Glutamatergic neuron (in vitro differentiated cells): ENCODE data around the gene BMS1. TPM values are rescaled to one million over a fixed set of nuclear protein-coding genes. Genes with fewer than 3 reads are reported as not detected.
"Not testable (repeated sequence)": the region's sequence is repeated elsewhere in the genome, so short reads cannot be mapped to it uniquely, and the experiment has no call there.

ENCODE experiments used
- DNase-seq: peaks from one replicate; pipeline ENCODE4 v3.0.0; 2022
- H3K27ac Mint-ChIP-seq: one replicate; pipeline ENCODE4 v1.8.0; 2020; ENCODE audit warnings: mild to moderate bottlenecking, mixed read lengths, inconsistent platforms; ENCODE audit not compliant: unreplicated experiment
- H3K27me3 Mint-ChIP-seq: one replicate; pipeline ENCODE4 v1.8.0; 2020; ENCODE audit warnings: mild to moderate bottlenecking, moderate library complexity, mixed read lengths, inconsistent platforms; ENCODE audit not compliant: unreplicated experiment
- H3K36me3 Mint-ChIP-seq: one replicate; pipeline ENCODE4 v1.8.0; 2020; ENCODE audit warnings: mild to moderate bottlenecking, mixed read lengths, inconsistent platforms; ENCODE audit not compliant: unreplicated experiment
- H3K4me1 Mint-ChIP-seq: one replicate; pipeline ENCODE4 v1.8.0; 2020; ENCODE audit warnings: mild to moderate bottlenecking, low read depth, mixed read lengths, inconsistent platforms; ENCODE audit not compliant: unreplicated experiment
- H3K4me3 Mint-ChIP-seq: one replicate; pipeline ENCODE4 v1.8.0; 2020; ENCODE audit warnings: mild to moderate bottlenecking, mixed read lengths, inconsistent platforms; ENCODE audit not compliant: unreplicated experiment
- H3K9me3 Mint-ChIP-seq: one replicate; pipeline ENCODE4 v1.8.0; 2020; ENCODE audit warnings: mild to moderate bottlenecking, moderate library complexity, mixed read lengths, inconsistent platforms; ENCODE audit not compliant: unreplicated experiment
- total RNA-seq: library from RNA; stranded (reverse); fragmentation: NEBNext Ultra II Directional; extraction: Animal tissue kit (Norgen Biotek cat#: 25700); gene quantifications from one replicate; pipeline ENCODE4 v1.2.1, GENCODE V29; 2021; ENCODE audit not compliant: unreplicated experiment
- TF ChIP-seq, protein P1 (sequence below): fragments of 200-600 bp; sonication (generic); IDR thresholded peaks from one replicate; pipeline ENCODE4 v1.5.0; 2021; ENCODE audit not compliant: partially characterized antibody, unreplicated experiment

Gene BMS1
- total RNA-seq, 1 donor from 2014 or later: 17.3 TPM

DNA sequence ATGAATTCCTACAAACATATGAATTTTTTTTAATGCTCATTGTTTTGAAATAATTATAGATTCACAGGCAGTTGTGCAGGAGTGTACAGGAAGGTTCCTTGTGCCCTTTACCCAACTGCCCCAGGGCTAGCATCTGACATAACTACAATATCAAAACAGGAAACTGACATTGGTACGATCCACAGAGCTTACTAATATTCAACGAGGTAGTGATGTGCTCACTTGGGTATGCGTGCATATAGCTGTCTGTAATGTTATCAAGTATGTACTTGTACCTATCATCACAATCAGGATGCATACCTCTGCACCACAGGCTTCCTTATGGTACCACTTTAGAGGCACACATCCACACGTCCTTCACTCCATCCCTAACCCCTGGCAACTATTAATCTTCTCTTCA lies 68.3 kb downstream of the BMS1 start:
- no peak overlapping the region for H3K4me3 Mint-ChIP-seq
- peaks cover 2% of the 10 kb centered on the region for H3K27me3 Mint-ChIP-seq
- TF ChIP-seq, protein P1, sequence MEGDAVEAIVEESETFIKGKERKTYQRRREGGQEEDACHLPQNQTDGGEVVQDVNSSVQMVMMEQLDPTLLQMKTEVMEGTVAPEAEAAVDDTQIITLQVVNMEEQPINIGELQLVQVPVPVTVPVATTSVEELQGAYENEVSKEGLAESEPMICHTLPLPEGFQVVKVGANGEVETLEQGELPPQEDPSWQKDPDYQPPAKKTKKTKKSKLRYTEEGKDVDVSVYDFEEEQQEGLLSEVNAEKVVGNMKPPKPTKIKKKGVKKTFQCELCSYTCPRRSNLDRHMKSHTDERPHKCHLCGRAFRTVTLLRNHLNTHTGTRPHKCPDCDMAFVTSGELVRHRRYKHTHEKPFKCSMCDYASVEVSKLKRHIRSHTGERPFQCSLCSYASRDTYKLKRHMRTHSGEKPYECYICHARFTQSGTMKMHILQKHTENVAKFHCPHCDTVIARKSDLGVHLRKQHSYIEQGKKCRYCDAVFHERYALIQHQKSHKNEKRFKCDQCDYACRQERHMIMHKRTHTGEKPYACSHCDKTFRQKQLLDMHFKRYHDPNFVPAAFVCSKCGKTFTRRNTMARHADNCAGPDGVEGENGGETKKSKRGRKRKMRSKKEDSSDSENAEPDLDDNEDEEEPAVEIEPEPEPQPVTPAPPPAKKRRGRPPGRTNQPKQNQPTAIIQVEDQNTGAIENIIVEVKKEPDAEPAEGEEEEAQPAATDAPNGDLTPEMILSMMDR: no peak
- DNase-seq: no peak
- H3K9me3 Mint-ChIP-seq: no peaks in the 10 kb centered on the region
- H3K4me1 Mint-ChIP-seq: no peaks in the 10 kb centered on the region
- H3K36me3 Mint-ChIP-seq: no peaks in the 10 kb centered on the region
- H3K27ac Mint-ChIP-seq: no peak overlapping the region

DNA sequence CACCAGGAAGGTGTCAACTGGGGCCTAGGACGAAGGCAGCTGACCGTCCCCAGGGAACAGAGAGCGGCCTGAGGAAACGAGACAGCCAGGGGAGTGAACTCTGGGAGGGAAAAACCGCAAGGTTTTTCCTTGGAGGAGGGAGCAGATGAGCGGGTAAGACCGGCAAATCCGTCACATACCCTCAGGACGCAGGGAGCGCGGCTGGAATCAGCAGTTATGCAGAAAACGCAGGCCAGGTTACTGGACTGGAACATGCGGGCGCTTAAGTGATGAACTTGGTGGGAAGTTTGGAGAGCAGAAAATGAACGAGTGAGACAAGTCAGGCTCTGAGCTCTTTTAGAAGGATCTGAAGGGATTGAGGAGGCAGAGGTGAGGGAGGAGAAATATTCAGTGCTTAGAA lies 76.7 kb downstream of the BMS1 start:
- no peaks in the 10 kb centered on the region for H3K36me3 Mint-ChIP-seq
- no peak for DNase-seq
- no peak overlapping the region for H3K27ac Mint-ChIP-seq
- H3K4me3 Mint-ChIP-seq: no peak overlapping the region
- peaks cover 7% of the 10 kb centered on the region for H3K4me1 Mint-ChIP-seq
- TF ChIP-seq, protein P1: no peak
- H3K9me3 Mint-ChIP-seq: peaks cover 4% of the 10 kb centered on the region
- H3K27me3 Mint-ChIP-seq: no peaks in the 10 kb centered on the region

DNA sequence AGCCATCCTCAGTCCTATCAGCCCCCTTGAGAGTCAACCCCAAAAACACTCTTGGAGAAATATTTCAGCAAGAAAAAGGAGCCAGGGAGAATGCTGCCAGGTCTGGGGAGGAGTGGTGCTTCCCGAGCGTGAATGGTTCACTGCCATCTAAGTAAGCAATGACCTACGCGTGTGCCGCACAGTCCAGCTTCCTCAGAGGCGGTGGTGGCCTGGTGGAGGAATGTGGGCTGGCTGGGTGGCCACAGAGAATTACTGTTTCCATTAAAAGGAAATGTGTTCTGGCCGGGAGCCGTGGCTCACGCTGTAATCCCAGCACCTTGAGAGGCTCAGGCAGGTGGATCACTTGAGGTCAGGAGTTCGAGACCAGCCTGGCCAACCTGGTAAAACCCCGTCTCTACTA lies 77.4 kb downstream of the BMS1 start:
- not testable (repeated sequence) for H3K4me1 Mint-ChIP-seq, H3K4me3 Mint-ChIP-seq, H3K27ac Mint-ChIP-seq, H3K36me3 Mint-ChIP-seq, H3K27me3 Mint-ChIP-seq, DNase-seq, H3K9me3 Mint-ChIP-seq

DNA sequence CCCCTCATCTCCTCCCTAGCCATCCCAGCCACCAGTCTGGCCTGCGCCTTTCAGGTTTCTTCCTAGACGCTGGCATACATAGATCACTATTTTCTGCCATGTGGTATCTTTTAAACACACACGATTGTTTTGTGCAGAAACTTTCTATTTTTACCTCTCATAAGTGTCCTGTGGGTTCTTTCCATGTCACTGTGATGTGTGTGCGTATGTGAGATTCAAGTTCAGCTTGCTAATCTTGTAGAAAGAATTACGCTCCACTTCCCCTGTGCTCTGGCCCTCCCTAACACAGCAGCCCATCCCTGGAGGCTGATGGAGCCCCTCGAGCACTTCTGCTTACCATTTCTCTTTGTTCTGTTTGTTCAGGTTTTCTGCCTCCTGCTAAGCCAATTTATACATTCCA lies 80.2 kb downstream of the BMS1 start:
- H3K36me3 Mint-ChIP-seq, DNase-seq, H3K27me3 Mint-ChIP-seq, H3K4me3 Mint-ChIP-seq, H3K27ac Mint-ChIP-seq: not testable (repeated sequence)
- peaks cover 10% of the 10 kb centered on the region for H3K9me3 Mint-ChIP-seq
- H3K4me1 Mint-ChIP-seq: peaks cover 11% of the 10 kb centered on the region

DNA sequence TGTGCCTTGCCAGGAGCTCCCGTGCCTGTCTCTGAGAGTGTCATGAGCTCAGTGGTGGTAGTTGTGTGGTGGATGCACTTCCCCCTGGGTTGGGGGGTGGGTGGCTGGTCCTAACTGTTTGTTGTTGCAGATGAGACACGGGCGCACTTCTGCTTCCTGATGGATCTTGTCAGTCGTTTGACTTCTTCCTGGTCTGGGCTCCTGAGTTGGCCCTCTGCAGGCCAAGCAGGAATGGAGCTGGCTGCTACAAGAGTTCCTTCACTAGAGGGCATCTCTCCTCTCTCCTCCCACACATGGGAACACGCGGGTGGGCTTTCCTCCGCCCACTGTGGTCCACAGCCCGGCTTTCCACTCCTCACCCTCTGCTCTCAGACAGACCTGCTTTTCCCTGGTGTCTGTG lies 82.0 kb downstream of the BMS1 start:
- H3K9me3 Mint-ChIP-seq: peaks cover 10% of the 10 kb centered on the region
- no peaks in the 10 kb centered on the region for H3K36me3 Mint-ChIP-seq
- no peak overlapping the region for H3K27ac Mint-ChIP-seq
- TF ChIP-seq, protein P1: peak; percentile 11
- no peak for DNase-seq
- H3K27me3 Mint-ChIP-seq: peaks cover 12% of the 10 kb centered on the region
- H3K4me3 Mint-ChIP-seq: no peak overlapping the region
- H3K4me1 Mint-ChIP-seq: peaks cover 9% of the 10 kb centered on the region

DNA sequence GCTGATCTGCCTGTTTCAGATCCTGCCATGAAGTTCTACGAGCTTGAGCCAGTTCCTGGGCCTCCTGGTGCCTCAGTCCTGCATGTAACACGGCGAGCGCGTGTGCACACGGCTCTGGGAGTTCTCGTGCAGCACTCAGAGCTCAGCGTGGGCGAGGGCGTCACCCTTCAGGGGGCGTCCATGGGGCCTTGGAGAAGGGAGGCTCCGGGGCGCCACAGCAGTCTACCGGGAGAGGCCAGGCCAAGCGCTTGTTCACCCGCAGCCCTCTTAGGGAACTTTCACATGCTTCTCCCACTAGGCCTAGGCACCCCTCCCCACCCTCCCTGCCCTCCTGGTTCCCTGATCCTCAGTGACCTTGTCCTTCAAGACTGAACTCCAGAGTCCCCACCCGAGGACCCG lies 83.1 kb downstream of the BMS1 start:
- H3K27ac Mint-ChIP-seq: no peak overlapping the region
- no peaks in the 10 kb centered on the region for H3K36me3 Mint-ChIP-seq
- no peak overlapping the region for H3K4me3 Mint-ChIP-seq
- no peak for DNase-seq
- peaks cover 10% of the 10 kb centered on the region for H3K9me3 Mint-ChIP-seq
- peaks cover 13% of the 10 kb centered on the region for H3K27me3 Mint-ChIP-seq
- H3K4me1 Mint-ChIP-seq: peaks cover 9% of the 10 kb centered on the region
- TF ChIP-seq, protein P1: no peak
